ENCODE results near the gene DAND5. TPM values are rescaled to one million over a fixed set of nuclear protein-coding genes. Genes with fewer than 3 reads are reported as not detected.
A peak's percentile ranks its signal among the peaks of the same experiment; 100 is the strongest.

DAND5 gene
- total and polyA plus RNA-seq, 7 donors = 0.13 to 2.0 (median 1.7) TPM; not detected in 2

DNA sequence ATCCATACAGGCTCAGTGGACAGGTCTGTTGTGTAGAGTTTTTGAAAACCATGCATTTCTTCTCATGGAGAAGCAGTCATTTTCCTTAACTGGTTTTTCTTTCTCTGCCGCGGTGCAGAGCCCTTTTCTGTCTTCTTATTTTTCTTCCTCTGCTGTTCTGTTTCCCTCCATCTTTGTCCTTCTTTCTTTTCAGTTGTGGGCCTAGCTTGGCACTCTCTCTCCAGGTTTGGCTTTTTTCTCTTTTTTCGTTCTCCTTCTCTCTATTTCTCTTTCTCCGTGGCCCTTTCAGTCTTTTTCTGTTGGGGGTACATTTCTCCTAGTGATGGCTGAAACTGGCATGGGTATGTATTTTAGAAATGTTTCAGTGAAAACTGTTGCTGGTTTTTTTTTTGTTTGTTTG, 50.0 kb downstream of the DAND5 start:
- Histone ChIP-seq H3K4me3 (no peak overlapping the region), H3K27ac (peak overlapping the region; percentile 91 to 98 (median 95)), H3K36me3 (no peaks in the 10 kb centered on the region), H3K9me3 (no peaks in the 10 kb centered on the region), H3K27me3 (no peaks in the 10 kb centered on the region), H3K4me1 (peaks cover 0 to 97% (median 89%) of the 10 kb centered on the region in 4 donors)
- no peak for DNase-seq
- no peak for TF ChIP-seq POLR2AphosphoS5 (IDR thresholded peaks at IDR 0.05)
- no peak for TF ChIP-seq POLR2A (IDR thresholded peaks at IDR 0.05)
- TF ChIP-seq, protein P1, sequence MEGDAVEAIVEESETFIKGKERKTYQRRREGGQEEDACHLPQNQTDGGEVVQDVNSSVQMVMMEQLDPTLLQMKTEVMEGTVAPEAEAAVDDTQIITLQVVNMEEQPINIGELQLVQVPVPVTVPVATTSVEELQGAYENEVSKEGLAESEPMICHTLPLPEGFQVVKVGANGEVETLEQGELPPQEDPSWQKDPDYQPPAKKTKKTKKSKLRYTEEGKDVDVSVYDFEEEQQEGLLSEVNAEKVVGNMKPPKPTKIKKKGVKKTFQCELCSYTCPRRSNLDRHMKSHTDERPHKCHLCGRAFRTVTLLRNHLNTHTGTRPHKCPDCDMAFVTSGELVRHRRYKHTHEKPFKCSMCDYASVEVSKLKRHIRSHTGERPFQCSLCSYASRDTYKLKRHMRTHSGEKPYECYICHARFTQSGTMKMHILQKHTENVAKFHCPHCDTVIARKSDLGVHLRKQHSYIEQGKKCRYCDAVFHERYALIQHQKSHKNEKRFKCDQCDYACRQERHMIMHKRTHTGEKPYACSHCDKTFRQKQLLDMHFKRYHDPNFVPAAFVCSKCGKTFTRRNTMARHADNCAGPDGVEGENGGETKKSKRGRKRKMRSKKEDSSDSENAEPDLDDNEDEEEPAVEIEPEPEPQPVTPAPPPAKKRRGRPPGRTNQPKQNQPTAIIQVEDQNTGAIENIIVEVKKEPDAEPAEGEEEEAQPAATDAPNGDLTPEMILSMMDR (IDR thresholded peaks at IDR 0.05) = no peak
- no peak for TF ChIP-seq EP300 (IDR thresholded peaks at IDR 0.05)
- WGBS, 2 donors = 83 to 89% methylated on average over 4 of the region's 4 CpGs
- intact Hi-C loops (cut with DNase I) = no loop called here

- H3K4me3 ChIP-seq = no peak overlapping the region
- H3K4me1 ChIP-seq = peaks cover 0 to 97% (median 90%) of the 10 kb centered on the region in 4 donors
- peak overlapping the region; percentile 91 to 98 (median 95) for H3K27ac ChIP-seq
- WGBS, 2 donors = 80 to 86% methylated on average over 7 of the region's 7 CpGs
- TF ChIP-seq POLR2A (IDR thresholded peaks at IDR 0.05) = no peak
- no peak for TF ChIP-seq EP300 (IDR thresholded peaks at IDR 0.05)
- TF ChIP-seq POLR2AphosphoS5 (IDR thresholded peaks at IDR 0.05) = no peak
- TF ChIP-seq, protein P1 (IDR thresholded peaks at IDR 0.05) = no peak
- H3K27me3 ChIP-seq = no peaks in the 10 kb centered on the region
- DNase-seq = no peak
- no peaks in the 10 kb centered on the region for H3K36me3 ChIP-seq
- no peaks in the 10 kb centered on the region for H3K9me3 ChIP-seq
- intact Hi-C loops (cut with DNase I) = loop anchor here (10.0 kb wide), 1 partner anchor 825 kb away; no protein-coding TSS in a partner anchor
Observed at GRCh38 chr19:13020002-13020414, 50.6 kb downstream of the DAND5 start.

DNA sequence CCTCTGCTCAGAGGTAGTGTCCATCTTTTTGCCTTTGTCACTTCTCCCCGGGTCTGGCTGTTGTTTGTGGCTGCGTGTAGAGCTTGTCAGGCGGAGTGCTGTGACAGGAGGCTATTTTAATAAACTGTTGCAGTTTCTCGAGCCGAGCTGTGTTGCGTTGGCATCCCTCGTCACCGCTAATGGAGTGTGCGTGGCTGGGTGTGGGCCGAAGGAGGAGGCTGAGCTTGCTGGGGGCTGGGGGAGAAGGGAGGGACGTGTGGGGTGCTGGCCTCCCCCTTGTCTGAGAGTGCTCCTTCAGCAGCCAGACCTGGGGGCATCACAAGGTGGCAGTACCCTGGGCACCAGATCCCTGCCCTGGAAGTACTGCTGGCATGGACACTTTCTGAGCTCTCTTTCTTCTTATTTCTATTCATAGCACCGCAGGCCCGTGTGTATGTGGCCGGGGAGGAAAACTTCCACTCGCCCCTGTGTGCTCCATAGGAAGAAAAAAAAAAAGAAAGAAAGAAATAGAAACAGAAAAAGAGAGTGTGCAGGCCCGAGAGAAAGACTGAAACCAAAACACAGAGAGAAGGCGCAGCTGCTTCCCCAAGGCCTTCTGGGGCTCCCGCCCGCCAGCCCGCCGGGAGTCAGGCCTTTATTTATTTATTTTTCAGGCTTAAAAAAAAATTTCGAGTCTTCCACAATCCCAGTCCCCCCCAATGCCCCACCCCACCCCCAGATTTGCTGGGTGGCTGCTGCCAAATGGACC, 52.9 kb downstream of the DAND5 start:
- no peaks in the 10 kb centered on the region for H3K36me3 ChIP-seq
- intact Hi-C loops (cut with DNase I) = loop anchor here (2.0 to 10.0 kb wide), 2 partner anchors 15 to 823 kb away; no protein-coding TSS in a partner anchor
- H3K4me3 ChIP-seq = peak overlapping the region; percentile 13 to 49 (median 41)
- peak overlapping the region; percentile 91 to 98 (median 95) for H3K27ac ChIP-seq
- peak; percentile 87 for DNase-seq
- peaks cover 0 to 97% (median 89%) of the 10 kb centered on the region in 4 donors for H3K4me1 ChIP-seq
- TF ChIP-seq POLR2A (IDR thresholded peaks at IDR 0.05) = no peak
- TF ChIP-seq POLR2AphosphoS5 (IDR thresholded peaks at IDR 0.05) = peak in 2 of 4 donors; percentile 11 to 33
- H3K9me3 ChIP-seq = no peaks in the 10 kb centered on the region
- WGBS, 2 donors = 10 to 33% methylated on average over 22 of the region's 22 CpGs
- no peaks in the 10 kb centered on the region for H3K27me3 ChIP-seq

DNA sequence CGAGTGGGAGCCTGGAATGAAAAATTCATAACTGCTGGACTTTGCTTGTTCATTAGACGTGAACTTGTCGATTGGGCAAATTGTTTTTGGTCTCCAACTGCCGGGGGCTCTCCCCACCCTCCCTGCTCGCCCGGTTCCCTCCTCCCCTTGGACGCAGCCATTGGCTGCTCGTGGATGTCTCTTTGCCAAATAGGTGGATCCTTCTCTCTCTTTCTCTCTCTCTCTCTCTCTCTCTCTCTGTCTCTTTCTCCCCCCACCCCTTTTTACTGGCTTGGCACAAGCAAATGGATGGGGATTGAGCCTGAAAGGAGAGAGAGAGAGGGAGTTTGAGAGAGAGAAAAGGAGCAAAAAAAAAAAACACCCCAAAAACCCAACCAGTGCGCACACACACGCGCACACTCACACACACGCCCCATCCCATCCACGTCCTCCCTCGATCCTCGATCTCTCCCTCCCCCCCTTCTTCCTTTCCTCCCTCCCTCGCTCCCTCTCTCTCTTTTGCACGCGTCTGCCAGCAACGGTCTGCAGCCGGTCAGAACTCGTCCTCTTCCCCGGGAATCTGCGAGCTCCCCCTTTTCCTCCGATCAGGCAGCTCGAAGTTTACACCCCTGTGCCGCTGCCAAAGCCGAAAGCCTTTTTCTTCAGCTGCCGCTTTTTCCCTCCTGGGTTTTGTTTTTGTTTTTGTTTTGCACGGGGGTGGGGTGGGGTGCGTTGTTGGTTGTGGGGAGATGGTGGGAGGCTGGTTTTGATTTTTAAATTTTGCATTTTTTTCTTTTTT, 53.7 kb downstream of the DAND5 start:
- intact Hi-C loops (cut with DNase I) = loop anchor here (2.0 to 10.0 kb wide), 2 partner anchors 16 to 822 kb away; no protein-coding TSS in a partner anchor

More for the DNA sequence above, 53.7 kb downstream of the DAND5 start:
- Histone ChIP-seq H3K4me1 (peaks cover 0 to 97% (median 89%) of the 10 kb centered on the region in 4 donors), H3K9me3 (no peaks in the 10 kb centered on the region), H3K36me3 (no peaks in the 10 kb centered on the region), H3K4me3 (peak overlapping the region; percentile 31 to 49 (median 41)), H3K27ac (peak overlapping the region; percentile 91 to 98 (median 95)), H3K27me3 (no peaks in the 10 kb centered on the region)
- peak; percentile 97 for DNase-seq
- 1 to 6% methylated on average over 30 of the region's 30 CpGs for WGBS, 2 donors
- TF ChIP-seq, protein P1 (IDR thresholded peaks at IDR 0.05) = peak in 2 of 4 experiments; percentile 17 to 24
- TF ChIP-seq POLR2AphosphoS5 (IDR thresholded peaks at IDR 0.05) (peak; percentile 28 to 75 (median 72)), POLR2A (IDR thresholded peaks at IDR 0.05) (no peak), EP300 (IDR thresholded peaks at IDR 0.05) (peak in 1 of 4 donors; percentile 35)

All from sigmoid colon (tissue), 7 donors.